Activated T-cell treated with anti-CD3 and anti-CD28 coated beads, Interleukin-2, amount 50 U/mL, for 4 hours (primary cell): ENCODE data around the gene ERGIC1. TPM values are rescaled to one million over a fixed set of nuclear protein-coding genes. Genes with fewer than 3 reads are reported as not detected.

Experiments used
- total RNA-seq, 3 donors: library from RNA; stranded (reverse); gene quantifications; one replicate each; pipeline ENCODE4 v1.2.1, GENCODE V29; 2021

ERGIC1 gene
- total RNA-seq, 3 donors from 2014 or later = 28.7 to 36.3 (median 32.1) TPM

Other genes with a start within 250 kb of the ERGIC1 start
- under 1 TPM; 0.03 to 0.13 (median 0.05) TPM for gene NEURL1B, start 193.0 kb upstream of the ERGIC1 start, total RNA-seq
- gene DUSP1, start 63.1 kb upstream of the ERGIC1 start, total RNA-seq = 10 to 100 TPM; 11.4 to 15.0 (median 15.0) TPM
- 100 to 1,000 TPM in 1 of 3 donors, 10 to 100 TPM in 2; 89.6 to 105 (median 95.3) TPM for gene RPL26L1, start 125.2 kb downstream of the ERGIC1 start, total RNA-seq
- 100 to 1,000 TPM; 196 to 234 (median 209) TPM for gene ATP6V0E1, start 149.5 kb downstream of the ERGIC1 start, total RNA-seq
- 10 to 100 TPM in 2 of 3 donors, 1 to 10 TPM in 1; 7.2 to 11.7 (median 10.1) TPM for gene CREBRF, start 222.1 kb downstream of the ERGIC1 start, total RNA-seq